Left ventricle myocardium inferior (tissue), 1 donor: ENCODE measurements around the gene HIPK2. TPM values are rescaled to one million over a fixed set of nuclear protein-coding genes. Genes with fewer than 3 reads are reported as not detected.

Source experiments
- DNase-seq: peaks from one replicate; pipeline ENCODE4 v3.0.0-alpha.2; 2020
- H3K27ac ChIP-seq: fragments of 200-600 bp; replicated peaks from 2 replicates; pipeline ENCODE4 v1.8.0; 2021
- H3K27me3 ChIP-seq: fragments of 200-600 bp; 2 replicates; pipeline ENCODE4 v1.8.0; 2021; ENCODE audit warnings: low read depth
- H3K36me3 ChIP-seq: fragments of 200-600 bp; 2 replicates; pipeline ENCODE4 v1.8.0; 2021
- H3K4me1 ChIP-seq: fragments of 200-600 bp; 2 replicates; pipeline ENCODE4 v1.8.0; 2021
- H3K4me3 ChIP-seq: fragments of 200-600 bp; 2 replicates; pipeline ENCODE4 v1.8.0; 2021; ENCODE audit warnings: mild to moderate bottlenecking, moderate library complexity
- H3K9me3 ChIP-seq: fragments of 200-600 bp; replicated peaks from 2 replicates; pipeline ENCODE4 v1.8.0; 2021
- intact Hi-C: fragments of 100-400 bp; cut with micrococcal nuclease; formaldehyde crosslinking; loops from one replicate; pipeline ENCODE4 v1.11.0; 2022
- total RNA-seq: library from RNA; stranded (reverse); fragmentation: NEBNext Ultra II Directional; extraction: Animal tissue kit (Norgen Biotek cat#: 25700); gene quantifications from one replicate; pipeline ENCODE4 v1.2.1, GENCODE V29; 2021
- TF ChIP-seq, protein P1 (sequence below): fragments of 200-600 bp; IDR thresholded peaks from 2 replicates; pipeline ENCODE4 v1.8.0; 2021; ENCODE audit warnings: antibody characterized with exemption, mild to moderate bottlenecking, borderline replicate concordance
- donor health status: DM: no; HTN: yes; CAD: no; lungs with severe emphysema.

The HIPK2 gene
- total RNA-seq, 1 donor from 2014 or later = 127 TPM

GRCh38 chr7:139570119-139570518, 207.7 kb downstream of the HIPK2 start:
- Histone ChIP-seq H3K4me3 (no peak overlapping the region), H3K36me3 (peaks cover 70% of the 10 kb centered on the region), H3K4me1 (peaks cover 13% of the 10 kb centered on the region), H3K27ac (no peak overlapping the region), H3K9me3 (no peaks in the 10 kb centered on the region), H3K27me3 (no peaks in the 10 kb centered on the region)
- no peak for DNase-seq
- TF ChIP-seq, protein P1, sequence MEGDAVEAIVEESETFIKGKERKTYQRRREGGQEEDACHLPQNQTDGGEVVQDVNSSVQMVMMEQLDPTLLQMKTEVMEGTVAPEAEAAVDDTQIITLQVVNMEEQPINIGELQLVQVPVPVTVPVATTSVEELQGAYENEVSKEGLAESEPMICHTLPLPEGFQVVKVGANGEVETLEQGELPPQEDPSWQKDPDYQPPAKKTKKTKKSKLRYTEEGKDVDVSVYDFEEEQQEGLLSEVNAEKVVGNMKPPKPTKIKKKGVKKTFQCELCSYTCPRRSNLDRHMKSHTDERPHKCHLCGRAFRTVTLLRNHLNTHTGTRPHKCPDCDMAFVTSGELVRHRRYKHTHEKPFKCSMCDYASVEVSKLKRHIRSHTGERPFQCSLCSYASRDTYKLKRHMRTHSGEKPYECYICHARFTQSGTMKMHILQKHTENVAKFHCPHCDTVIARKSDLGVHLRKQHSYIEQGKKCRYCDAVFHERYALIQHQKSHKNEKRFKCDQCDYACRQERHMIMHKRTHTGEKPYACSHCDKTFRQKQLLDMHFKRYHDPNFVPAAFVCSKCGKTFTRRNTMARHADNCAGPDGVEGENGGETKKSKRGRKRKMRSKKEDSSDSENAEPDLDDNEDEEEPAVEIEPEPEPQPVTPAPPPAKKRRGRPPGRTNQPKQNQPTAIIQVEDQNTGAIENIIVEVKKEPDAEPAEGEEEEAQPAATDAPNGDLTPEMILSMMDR = no peak
- intact Hi-C loops = no loop called here

- Histone ChIP-seq H3K4me1 (peaks cover 4% of the 10 kb centered on the region), H3K27me3 (no peaks in the 10 kb centered on the region), H3K36me3 (peaks cover 61% of the 10 kb centered on the region), H3K27ac (no peak overlapping the region), H3K9me3 (no peaks in the 10 kb centered on the region), H3K4me3 (no peak overlapping the region)
- DNase-seq = no peak
- intact Hi-C loops = no loop called here
- TF ChIP-seq, protein P1 = no peak
Measured at GRCh38 chr7:139568813-139569490, 208.8 kb downstream of the HIPK2 start.

GRCh38 chr7:139568346-139568675, 209.5 kb downstream of the HIPK2 start:
- DNase-seq = no peak
- TF ChIP-seq, protein P1 = no peak
- Histone ChIP-seq H3K27me3 (no peaks in the 10 kb centered on the region), H3K9me3 (no peaks in the 10 kb centered on the region), H3K36me3 (peaks cover 54% of the 10 kb centered on the region), H3K27ac (no peak overlapping the region), H3K4me1 (no peaks in the 10 kb centered on the region), H3K4me3 (no peak overlapping the region)
- intact Hi-C loops = no loop called here

GRCh38 chr7:139567647-139568345, 210.0 kb downstream of the HIPK2 start:
- Histone ChIP-seq H3K4me1 (no peaks in the 10 kb centered on the region), H3K27ac (no peak overlapping the region), H3K27me3 (no peaks in the 10 kb centered on the region), H3K4me3 (no peak overlapping the region), H3K9me3 (no peaks in the 10 kb centered on the region), H3K36me3 (peaks cover 49% of the 10 kb centered on the region)
- intact Hi-C loops = no loop called here
- TF ChIP-seq, protein P1 = no peak
- DNase-seq = no peak

- Histone ChIP-seq H3K9me3 (no peaks in the 10 kb centered on the region), H3K4me3 (no peak overlapping the region), H3K4me1 (no peaks in the 10 kb centered on the region), H3K36me3 (peaks cover 44% of the 10 kb centered on the region), H3K27ac (no peak overlapping the region), H3K27me3 (no peaks in the 10 kb centered on the region)
- TF ChIP-seq, protein P1 = no peak
- intact Hi-C loops = no loop called here
- no peak for DNase-seq
Measured at GRCh38 chr7:139566736-139567646, 210.8 kb downstream of the HIPK2 start.
